ENCODE data around the gene GIPR. TPM values are rescaled to one million over a fixed set of nuclear protein-coding genes. Genes with fewer than 3 reads are reported as not detected.

The GIPR gene
- total and polyA plus RNA-seq, 10 of the 15 experiments (the other 5 are each of a cell fraction or from before 2014, with no cell fraction given) = 1.7 to 26.3 (median 13.7) TPM

DNA sequence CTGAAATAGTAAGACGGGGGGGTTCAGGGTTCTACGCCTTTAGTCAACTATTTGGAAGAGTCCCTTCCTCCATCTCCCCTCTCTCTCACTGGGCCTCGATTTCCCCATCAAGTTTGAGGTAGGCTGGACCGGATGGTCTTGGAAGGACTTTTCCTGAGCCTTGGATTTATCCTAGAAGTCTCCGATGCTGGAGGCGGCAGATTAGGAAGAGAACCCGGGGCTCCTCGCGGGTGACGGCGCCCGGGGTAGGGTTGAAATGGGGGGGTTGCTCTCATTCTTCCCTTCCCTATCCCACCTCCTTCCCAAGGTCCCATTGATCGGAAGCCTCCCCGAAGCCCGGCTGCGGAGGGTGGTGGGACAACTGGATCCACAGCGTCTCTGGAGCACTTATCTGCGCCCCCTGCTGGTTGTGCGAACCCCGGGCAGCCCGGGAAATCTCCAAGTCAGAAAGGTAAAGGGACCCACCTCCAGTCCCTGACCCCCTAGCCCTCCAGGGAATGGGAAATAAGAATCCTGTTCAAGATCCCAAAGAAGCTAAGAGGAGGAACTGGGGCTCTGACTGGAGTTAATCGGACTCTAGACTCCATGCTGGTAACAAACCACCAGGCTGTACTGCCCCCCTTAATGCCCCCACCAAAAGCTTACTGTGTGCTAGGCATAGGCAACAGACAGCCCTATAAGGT lies 25.2 kb downstream of the GIPR start (continued):
- TF ChIP-seq, protein P1, sequence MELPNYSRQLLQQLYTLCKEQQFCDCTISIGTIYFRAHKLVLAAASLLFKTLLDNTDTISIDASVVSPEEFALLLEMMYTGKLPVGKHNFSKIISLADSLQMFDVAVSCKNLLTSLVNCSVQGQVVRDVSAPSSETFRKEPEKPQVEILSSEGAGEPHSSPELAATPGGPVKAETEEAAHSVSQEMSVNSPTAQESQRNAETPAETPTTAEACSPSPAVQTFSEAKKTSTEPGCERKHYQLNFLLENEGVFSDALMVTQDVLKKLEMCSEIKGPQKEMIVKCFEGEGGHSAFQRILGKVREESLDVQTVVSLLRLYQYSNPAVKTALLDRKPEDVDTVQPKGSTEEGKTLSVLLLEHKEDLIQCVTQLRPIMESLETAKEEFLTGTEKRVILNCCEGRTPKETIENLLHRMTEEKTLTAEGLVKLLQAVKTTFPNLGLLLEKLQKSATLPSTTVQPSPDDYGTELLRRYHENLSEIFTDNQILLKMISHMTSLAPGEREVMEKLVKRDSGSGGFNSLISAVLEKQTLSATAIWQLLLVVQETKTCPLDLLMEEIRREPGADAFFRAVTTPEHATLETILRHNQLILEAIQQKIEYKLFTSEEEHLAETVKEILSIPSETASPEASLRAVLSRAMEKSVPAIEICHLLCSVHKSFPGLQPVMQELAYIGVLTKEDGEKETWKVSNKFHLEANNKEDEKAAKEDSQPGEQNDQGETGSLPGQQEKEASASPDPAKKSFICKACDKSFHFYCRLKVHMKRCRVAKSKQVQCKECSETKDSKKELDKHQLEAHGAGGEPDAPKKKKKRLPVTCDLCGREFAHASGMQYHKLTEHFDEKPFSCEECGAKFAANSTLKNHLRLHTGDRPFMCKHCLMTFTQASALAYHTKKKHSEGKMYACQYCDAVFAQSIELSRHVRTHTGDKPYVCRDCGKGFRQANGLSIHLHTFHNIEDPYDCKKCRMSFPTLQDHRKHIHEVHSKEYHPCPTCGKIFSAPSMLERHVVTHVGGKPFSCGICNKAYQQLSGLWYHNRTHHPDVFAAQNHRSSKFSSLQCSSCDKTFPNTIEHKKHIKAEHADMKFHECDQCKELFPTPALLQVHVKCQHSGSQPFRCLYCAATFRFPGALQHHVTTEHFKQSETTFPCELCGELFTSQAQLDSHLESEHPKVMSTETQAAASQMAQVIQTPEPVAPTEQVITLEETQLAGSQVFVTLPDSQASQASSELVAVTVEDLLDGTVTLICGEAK (IDR thresholded peaks at IDR 0.05; ENCODE audit: borderline replicate concordance) = no peak
- TF ChIP-seq CHD4 (IDR thresholded peaks at IDR 0.05) = no peak
- TF ChIP-seq RELA (IDR thresholded peaks at IDR 0.05; ENCODE audit: borderline replicate concordance, partially characterized antibody) = peak; percentile 34
- TF ChIP-seq GATAD2B (conservative IDR thresholded peaks at IDR 0.05; ENCODE audit: low read depth) = no peak

DNA sequence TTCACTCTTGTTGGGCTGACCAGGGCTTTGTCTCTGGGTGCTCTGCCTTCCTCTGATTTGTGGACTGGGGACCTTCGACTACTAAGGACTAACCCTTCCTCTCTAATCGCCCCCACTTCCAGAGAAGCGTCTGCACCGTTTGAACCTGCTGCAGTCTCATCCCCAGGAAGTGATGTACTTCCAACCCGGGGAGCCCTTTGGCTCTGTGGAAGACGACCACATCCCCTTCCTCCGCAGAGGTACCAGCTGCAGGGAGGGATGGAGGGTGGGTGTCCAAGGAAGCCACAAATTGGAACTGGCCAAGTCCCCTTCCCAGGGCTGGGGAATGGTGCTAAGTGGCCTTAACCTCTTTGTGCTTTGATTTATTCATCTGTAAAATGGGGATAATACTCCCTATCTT lies 33.7 kb downstream of the GIPR start:
- no peak for DNase-seq (ENCODE audit: low read depth, low spot score)
- no peak for FAIRE-seq
- H3K9me3 ChIP-seq (replicated peaks; ENCODE audit: control insufficient read depth, insufficient read depth, low read length) = no peaks in the 10 kb centered on the region
- H3K79me2 ChIP-seq (ENCODE audit: control insufficient read depth, insufficient read depth, low read length) = no peaks in the 10 kb centered on the region
- H3K9ac ChIP-seq (ENCODE audit: control insufficient read depth, insufficient read depth, low read length) = no peak overlapping the region
- peaks cover 2 to 6% of the 10 kb centered on the region in 2 experiments; a peak in 2 of 4 replicates for H3K36me3 ChIP-seq (ENCODE audit: control insufficient read depth in 2 of 2, insufficient read depth in 2 of 2, low read length in 1 of 2)
- H4K20me1 ChIP-seq (ENCODE audit: control insufficient read depth, insufficient read depth) = no peaks in the 10 kb centered on the region
- TF ChIP-seq, protein P2, sequence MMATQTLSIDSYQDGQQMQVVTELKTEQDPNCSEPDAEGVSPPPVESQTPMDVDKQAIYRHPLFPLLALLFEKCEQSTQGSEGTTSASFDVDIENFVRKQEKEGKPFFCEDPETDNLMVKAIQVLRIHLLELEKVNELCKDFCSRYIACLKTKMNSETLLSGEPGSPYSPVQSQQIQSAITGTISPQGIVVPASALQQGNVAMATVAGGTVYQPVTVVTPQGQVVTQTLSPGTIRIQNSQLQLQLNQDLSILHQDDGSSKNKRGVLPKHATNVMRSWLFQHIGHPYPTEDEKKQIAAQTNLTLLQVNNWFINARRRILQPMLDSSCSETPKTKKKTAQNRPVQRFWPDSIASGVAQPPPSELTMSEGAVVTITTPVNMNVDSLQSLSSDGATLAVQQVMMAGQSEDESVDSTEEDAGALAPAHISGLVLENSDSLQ (IDR thresholded peaks at IDR 0.05) = no peak
- TF ChIP-seq, protein P3, sequence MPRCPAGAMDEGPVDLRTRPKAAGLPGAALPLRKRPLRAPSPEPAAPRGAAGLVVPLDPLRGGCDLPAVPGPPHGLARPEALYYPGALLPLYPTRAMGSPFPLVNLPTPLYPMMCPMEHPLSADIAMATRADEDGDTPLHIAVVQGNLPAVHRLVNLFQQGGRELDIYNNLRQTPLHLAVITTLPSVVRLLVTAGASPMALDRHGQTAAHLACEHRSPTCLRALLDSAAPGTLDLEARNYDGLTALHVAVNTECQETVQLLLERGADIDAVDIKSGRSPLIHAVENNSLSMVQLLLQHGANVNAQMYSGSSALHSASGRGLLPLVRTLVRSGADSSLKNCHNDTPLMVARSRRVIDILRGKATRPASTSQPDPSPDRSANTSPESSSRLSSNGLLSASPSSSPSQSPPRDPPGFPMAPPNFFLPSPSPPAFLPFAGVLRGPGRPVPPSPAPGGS (IDR thresholded peaks at IDR 0.05; ENCODE audit: borderline replicate concordance, insufficient read depth, low read depth, low read length, poor library complexity, severe bottlenecking) = no peak
- no peaks in the 10 kb centered on the region for H3K27me3 ChIP-seq (replicated peaks in 1 of 2; ENCODE audit: control insufficient read depth in 2 of 2, insufficient read depth in 2 of 2, low read length in 1 of 2)
- RAD21 ChIA-PET (ENCODE audit: unreplicated experiment) = no interaction called here
- no peak for ATAC-seq
- H3K27ac ChIP-seq (ENCODE audit: control insufficient read depth, insufficient read depth) = no peak overlapping the region
- H3K4me3 ChIP-seq = no peak overlapping the region
- SMC1A ChIA-PET (ENCODE audit: uncharacterized antibody, unreplicated experiment) = no interaction called here
- H3K4me2 ChIP-seq (ENCODE audit: control insufficient read depth, insufficient read depth) = no peak overlapping the region
- in situ Hi-C loops (cut with MboI) = no loop called here
- peaks cover 7% of the 10 kb centered on the region for H3K4me1 ChIP-seq (ENCODE audit: control insufficient read depth, insufficient read depth, low read length)
- intact Hi-C loops (cut with micrococcal nuclease; ENCODE audit: unreplicated experiment) = no loop called here
- H2AFZ ChIP-seq (ENCODE audit: control insufficient read depth, low read depth, low read length) = no peak overlapping the region
- WGBS (ENCODE audit: insufficient coverage, insufficient replicate concordance, low lambda C conversion rate, missing lambda C conversion rate) = 75% methylated on average over 7 of the region's 7 CpGs
- POLR2A ChIA-PET = interaction anchor here (0.6 kb wide), 1 partner anchor 14 kb away, joined by 3 read pairs; no protein-coding TSS in a partner anchor
- CTCF ChIA-PET = interaction anchor here (0.9 to 6.1 kb wide), 2 partner anchors 8 to 11 kb away, joined by 4 to 73 read pairs; partner anchors contain the start of genes QPCTL and SNRPD2
- no TSS peak for BruUV-seq (replicated peaks)
